A673 (cell line): ENCODE results near the gene LSM10. TPM values are rescaled to one million over a fixed set of nuclear protein-coding genes. Genes with fewer than 3 reads are reported as not detected.

Experiments
- BruUV-seq: library from RNA; stranded (reverse); fragments of 400-500 nt; replicated peaks from 2 replicates; lab custom pipeline; 2021; lab: Mats Ljungman, UMichigan
- CTCF ChIA-PET: fragments of 300-600 bp; sonication (Branson Sonifier 250); formaldehyde crosslinking; loops from one replicate; lab custom pipeline; 2022; ENCODE audit warnings: antibody characterized with exemption; lab: Charles Lee
- POLR2A ChIA-PET: fragments of 300-600 bp; sonication (Branson Sonifier 250); formaldehyde crosslinking; loops from one replicate; lab custom pipeline; 2022; ENCODE audit warnings: antibody characterized with exemption; ENCODE audit not compliant: low non-redundant PET; lab: Charles Lee
- DNase-seq: peaks from one replicate; pipeline ENCODE4 v3.0.0-alpha.2; 2015; ENCODE audit warnings: low spot score
- H3K27ac ChIP-seq: fragments of 200-600 bp; sonication (generic); 2 replicates; pipeline ENCODE4 v1.5.1; 2016; ENCODE audit warnings: mixed run types, low read depth, mild to moderate bottlenecking, mixed read lengths, antibody characterized with exemption, low read length; ENCODE audit not compliant: poor library complexity, severe bottlenecking
- H3K27me3 ChIP-seq: fragments of 200-600 bp; sonication (generic); replicated peaks from 2 replicates; pipeline ENCODE4 v1.6.1; 2017; ENCODE audit warnings: mixed run types, low read depth, mild to moderate bottlenecking, mixed read lengths, antibody characterized with exemption, low read length; ENCODE audit not compliant: insufficient read depth, poor library complexity
- H3K36me3 ChIP-seq: fragments of 200-600 bp; sonication (generic); 2 replicates; pipeline ENCODE4 v1.6.1; 2016; ENCODE audit warnings: mixed run types, mild to moderate bottlenecking, mixed read lengths, antibody characterized with exemption, low read length; ENCODE audit not compliant: insufficient read depth, poor library complexity, severe bottlenecking
- H3K4me1 ChIP-seq: fragments of 200-600 bp; sonication (generic); 2 replicates; pipeline ENCODE4 v1.6.1; 2017; ENCODE audit warnings: mixed run types, mild to moderate bottlenecking, mixed read lengths, antibody characterized with exemption, low read length; ENCODE audit not compliant: insufficient read depth, poor library complexity, severe bottlenecking
- H3K4me3 ChIP-seq: fragments of 200-600 bp; sonication (generic); 2 replicates; pipeline ENCODE4 v1.5.1; 2016; ENCODE audit warnings: low read depth, mixed run types, mild to moderate bottlenecking, mixed read lengths, low read length; ENCODE audit not compliant: poor library complexity, severe bottlenecking
- H3K9me3 ChIP-seq: fragments of 200-600 bp; sonication (generic); 2 replicates; pipeline ENCODE4 v1.6.1; 2016; ENCODE audit warnings: mixed run types, low read depth, mild to moderate bottlenecking, mixed read lengths, antibody characterized with exemption, low read length; ENCODE audit not compliant: poor library complexity, severe bottlenecking
- CTCF ChIP-seq: fragments of 300-800, 200-600 bp; sonication (generic); conservative IDR thresholded peaks from 2 replicates; pipeline ENCODE4 v1.5.1; 2017; ENCODE audit warnings: low read depth, mild to moderate bottlenecking, antibody characterized with exemption, low read length, moderate library complexity, mixed read lengths
- EZH2 ChIP-seq: fragments of 200-600 bp; sonication (generic); IDR thresholded peaks from 2 replicates; pipeline ENCODE4 v1.6.1; 2017; ENCODE audit warnings: borderline replicate concordance, low read depth, mild to moderate bottlenecking, mixed read lengths, antibody characterized with exemption, low read length; ENCODE audit not compliant: poor library complexity, severe bottlenecking
- intact Hi-C: fragments of 100-400 bp; cut with micrococcal nuclease; formaldehyde crosslinking; loops from one replicate; pipeline ENCODE4 v1.10.0; 2022; ENCODE audit not compliant: unreplicated experiment
- total RNA-seq: library from RNA; stranded (reverse); gene quantifications from 2 replicates; pipeline ENCODE4 v1.2.3, GENCODE V29; 2021

The LSM10 gene
- total RNA-seq, 1 experiment from 2014 or later, result 68.0 TPM

GRCh38 chr1:36440646-36441045, 42.9 kb upstream of the LSM10 start:
- intact Hi-C loops, result no loop called here
- no peak for DNase-seq
- H3K4me1 ChIP-seq, result no peaks in the 10 kb centered on the region
- H3K27me3 ChIP-seq, result no peaks in the 10 kb centered on the region
- BruUV-seq, result no TSS peak
- no peaks in the 10 kb centered on the region for H3K36me3 ChIP-seq
- H3K4me3 ChIP-seq, result no peak overlapping the region
- H3K9me3 ChIP-seq, result no peaks in the 10 kb centered on the region
- H3K27ac ChIP-seq, result no peak overlapping the region
- ChIA-PET CTCF (no interaction called here), POLR2A (interaction anchor here (0.6 kb wide), 1 partner anchor 33 kb away, joined by 3 read pairs; no protein-coding TSS in a partner anchor)
- TF ChIP-seq CTCF (no peak), EZH2 (no peak)

- H3K4me1 ChIP-seq, result no peaks in the 10 kb centered on the region
- H3K4me3 ChIP-seq, result no peak overlapping the region
- no peaks in the 10 kb centered on the region for H3K27me3 ChIP-seq
- BruUV-seq, result no TSS peak
- H3K36me3 ChIP-seq, result no peaks in the 10 kb centered on the region
- no peak for TF ChIP-seq CTCF
- intact Hi-C loops, result no loop called here
- no peak for DNase-seq
- no peak overlapping the region for H3K27ac ChIP-seq
- CTCF ChIA-PET, result no interaction called here
- H3K9me3 ChIP-seq, result no peaks in the 10 kb centered on the region
- POLR2A ChIA-PET, result no interaction called here
Observed at GRCh38 chr1:36440044-36440443, 42.3 kb upstream of the LSM10 start.

- DNase-seq, result no peak
- ChIA-PET CTCF (no interaction called here), POLR2A (no interaction called here)
- Histone ChIP-seq H3K27me3 (no peaks in the 10 kb centered on the region), H3K9me3 (no peaks in the 10 kb centered on the region), H3K27ac (no peak overlapping the region), H3K4me1 (no peaks in the 10 kb centered on the region), H3K4me3 (no peak overlapping the region), H3K36me3 (no peaks in the 10 kb centered on the region)
- BruUV-seq, result no TSS peak
- no peak for TF ChIP-seq EZH2
- no peak for TF ChIP-seq CTCF
- intact Hi-C loops, result no loop called here
Observed at GRCh38 chr1:36438715-36439114, 41.0 kb upstream of the LSM10 start.
